Activated CD8-positive, alpha-beta T cell treated with anti-CD3 and anti-CD28 coated beads for 36 hours (primary cell): Measurements from ENCODE around the gene LRRC43. TPM values are rescaled to one million over a fixed set of nuclear protein-coding genes. Genes with fewer than 3 reads are reported as not detected.

Experiments
- ATAC-seq: fragments of 200-7000 bp; cut with Tn5 transposase; one replicate; pipeline ENCODE4 v1.10.0; 2021; ENCODE audit warnings: mild to moderate bottlenecking, moderate library complexity
- CTCF ChIA-PET: fragments of 350-600 bp; sonication (Branson Sonifier 250); formaldehyde crosslinking; loops from one replicate; lab custom pipeline; 2021; ENCODE audit warnings: antibody characterized with exemption; lab: Charles Lee
- POLR2A ChIA-PET: fragments of 350-600 bp; sonication (Branson Sonifier 250); formaldehyde crosslinking; loops from one replicate; lab custom pipeline; 2021; ENCODE audit warnings: antibody characterized with exemption; lab: Charles Lee
- DNase-seq: peaks from one replicate; pipeline ENCODE4 v3.0.0-alpha.2; 2020
- H3K27ac Mint-ChIP-seq: one replicate; pipeline ENCODE4 v1.8.0; 2021; ENCODE audit warnings: mild to moderate bottlenecking, mixed read lengths
- H3K27me3 Mint-ChIP-seq: one replicate; pipeline ENCODE4 v1.8.0; 2021; ENCODE audit warnings: mixed read lengths
- H3K36me3 Mint-ChIP-seq: one replicate; pipeline ENCODE4 v1.8.0; 2021; ENCODE audit warnings: low read depth, mixed read lengths
- H3K4me1 Mint-ChIP-seq: one replicate; pipeline ENCODE4 v1.8.0; 2021; ENCODE audit warnings: low read depth, mixed read lengths
- H3K4me3 Mint-ChIP-seq: one replicate; pipeline ENCODE4 v1.8.0; 2021; ENCODE audit warnings: mild to moderate bottlenecking, moderate library complexity, mixed read lengths
- H3K9me3 Mint-ChIP-seq: one replicate; pipeline ENCODE4 v1.8.0; 2021; ENCODE audit warnings: mixed read lengths
- CTCF ChIP-seq: fragments of 200-600 bp; IDR thresholded peaks from one replicate; pipeline ENCODE4 v1.8.0; 2022; ENCODE audit warnings: antibody characterized with exemption, mild to moderate bottlenecking
- intact Hi-C: fragments of 100-400 bp; cut with micrococcal nuclease; formaldehyde crosslinking; loops from one replicate; pipeline ENCODE4 v1.10.0; 2022
- total RNA-seq, 2 experiments: library from RNA; stranded (reverse); gene quantifications; one replicate each; pipeline ENCODE4 v1.2.3, GENCODE V29; 2021

The LRRC43 gene
- total RNA-seq, 2 experiments from 2014 or later, result not detected

DNA sequence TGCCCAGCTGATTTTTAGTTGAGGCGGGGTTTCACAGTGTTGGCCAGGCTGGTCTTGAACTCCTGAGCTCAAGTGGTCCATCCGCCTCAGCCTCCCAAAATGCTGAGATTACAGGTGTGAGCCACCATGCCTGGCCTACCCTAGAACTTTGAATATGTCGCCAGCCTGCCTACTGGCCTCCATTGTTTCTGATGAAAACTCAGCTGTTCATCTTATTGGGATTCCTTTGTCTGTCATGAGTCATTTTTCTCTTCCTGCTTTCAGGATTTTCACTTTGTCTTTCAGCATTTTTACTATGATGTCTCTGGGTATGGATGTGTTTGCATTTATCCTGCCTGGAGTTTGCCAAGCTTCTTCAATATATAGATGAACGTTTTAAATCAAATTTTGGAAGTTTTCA lies 12.5 kb downstream of the LRRC43 start:
- no peaks in the 10 kb centered on the region for H3K9me3 Mint-ChIP-seq
- no peak for TF ChIP-seq CTCF
- no peaks in the 10 kb centered on the region for H3K36me3 Mint-ChIP-seq
- no peak for ATAC-seq
- intact Hi-C loops, result loop anchor here (10.0 kb wide), 1 partner anchor 141 kb away; no protein-coding TSS in a partner anchor
- H3K27ac Mint-ChIP-seq, result no peak overlapping the region
- H3K4me1 Mint-ChIP-seq, result peaks cover 5% of the 10 kb centered on the region
- CTCF ChIA-PET, result interaction anchor here (0.9 to 1.3 kb wide), 3 partner anchors 72 to 174 kb away, joined by 3 to 5 read pairs (median 4); no protein-coding TSS in a partner anchor
- DNase-seq, result no peak
- peaks cover 9% of the 10 kb centered on the region for H3K27me3 Mint-ChIP-seq
- no peak overlapping the region for H3K4me3 Mint-ChIP-seq
- POLR2A ChIA-PET, result interaction anchor here (1.2 kb wide), 1 partner anchor 10 kb away, joined by 3 read pairs; no protein-coding TSS in a partner anchor

- ATAC-seq (peak; percentile 38), DNase-seq (no peak)
- H3K4me1 Mint-ChIP-seq, result peaks cover 7% of the 10 kb centered on the region
- peak overlapping the region; percentile 77 for H3K27ac Mint-ChIP-seq
- no peaks in the 10 kb centered on the region for H3K36me3 Mint-ChIP-seq
- H3K4me3 Mint-ChIP-seq, result no peak overlapping the region
- intact Hi-C loops, result loop anchor here (10.0 kb wide), 1 partner anchor 143 kb away; no protein-coding TSS in a partner anchor
- no peaks in the 10 kb centered on the region for H3K9me3 Mint-ChIP-seq
- CTCF ChIA-PET, result no interaction called here
- peaks cover 13% of the 10 kb centered on the region for H3K27me3 Mint-ChIP-seq
- POLR2A ChIA-PET, result no interaction called here
- no peak for TF ChIP-seq CTCF
Measured at GRCh38 chr12:122197612-122197966, 14.7 kb downstream of the LRRC43 start.

- Mint-ChIP-seq H3K9me3 (no peaks in the 10 kb centered on the region), H3K4me1 (peaks cover 14% of the 10 kb centered on the region), H3K27me3 (peaks cover 17% of the 10 kb centered on the region), H3K27ac (no peak overlapping the region), H3K4me3 (no peak overlapping the region), H3K36me3 (no peaks in the 10 kb centered on the region)
- no peak for TF ChIP-seq CTCF
- ATAC-seq (no peak), DNase-seq (no peak)
- intact Hi-C loops, result loop anchor here (10.0 kb wide), 1 partner anchor 145 kb away; no protein-coding TSS in a partner anchor
- ChIA-PET CTCF (no interaction called here), POLR2A (no interaction called here)
Measured at GRCh38 chr12:122199484-122200355, 16.8 kb downstream of the LRRC43 start.

DNA sequence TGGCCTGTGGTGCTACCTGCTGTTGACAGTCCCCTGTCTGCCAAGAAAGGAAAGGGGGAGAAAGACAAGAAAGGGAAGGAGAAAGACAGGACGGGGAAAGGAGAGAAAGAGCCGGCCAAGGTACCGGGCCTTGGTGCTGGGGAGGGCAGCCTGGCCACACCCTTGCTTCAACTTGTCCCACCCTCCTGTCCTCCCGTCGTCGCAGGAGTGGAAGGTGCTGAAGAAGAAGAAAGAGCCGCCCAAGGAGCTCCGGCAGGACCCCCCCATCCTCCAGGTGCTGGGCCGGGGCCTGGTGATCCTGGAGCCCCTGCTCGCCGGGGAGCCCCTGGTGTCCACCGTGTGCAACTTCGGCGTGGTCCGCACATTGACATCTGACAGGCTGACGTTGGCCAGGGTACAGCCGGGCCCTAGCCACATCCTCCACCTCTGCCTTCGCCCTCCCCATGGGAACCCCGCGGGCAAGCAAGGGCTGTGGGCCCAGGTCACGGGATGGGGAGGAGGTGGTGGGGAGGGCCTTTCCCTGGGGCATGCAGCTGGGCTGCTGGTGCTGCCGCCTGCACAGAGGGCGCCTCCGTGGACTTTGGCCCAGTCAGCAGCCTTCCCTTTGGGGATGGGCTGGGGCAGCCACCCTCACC lies 17.7 kb downstream of the LRRC43 start:
- intact Hi-C loops, result no loop called here

More for the DNA sequence above, 17.7 kb downstream of the LRRC43 start:
- peaks cover 24% of the 10 kb centered on the region for H3K27me3 Mint-ChIP-seq
- DNase-seq (no peak), ATAC-seq (no peak)
- H3K4me1 Mint-ChIP-seq, result peaks cover 18% of the 10 kb centered on the region
- ChIA-PET POLR2A (no interaction called here), CTCF (no interaction called here)
- H3K27ac Mint-ChIP-seq, result no peak overlapping the region
- H3K9me3 Mint-ChIP-seq, result no peaks in the 10 kb centered on the region
- no peak for TF ChIP-seq CTCF
- no peaks in the 10 kb centered on the region for H3K36me3 Mint-ChIP-seq
- H3K4me3 Mint-ChIP-seq, result no peak overlapping the region
